ENCODE measurements around the gene UNC5C.

Gene UNC5C

DNA sequence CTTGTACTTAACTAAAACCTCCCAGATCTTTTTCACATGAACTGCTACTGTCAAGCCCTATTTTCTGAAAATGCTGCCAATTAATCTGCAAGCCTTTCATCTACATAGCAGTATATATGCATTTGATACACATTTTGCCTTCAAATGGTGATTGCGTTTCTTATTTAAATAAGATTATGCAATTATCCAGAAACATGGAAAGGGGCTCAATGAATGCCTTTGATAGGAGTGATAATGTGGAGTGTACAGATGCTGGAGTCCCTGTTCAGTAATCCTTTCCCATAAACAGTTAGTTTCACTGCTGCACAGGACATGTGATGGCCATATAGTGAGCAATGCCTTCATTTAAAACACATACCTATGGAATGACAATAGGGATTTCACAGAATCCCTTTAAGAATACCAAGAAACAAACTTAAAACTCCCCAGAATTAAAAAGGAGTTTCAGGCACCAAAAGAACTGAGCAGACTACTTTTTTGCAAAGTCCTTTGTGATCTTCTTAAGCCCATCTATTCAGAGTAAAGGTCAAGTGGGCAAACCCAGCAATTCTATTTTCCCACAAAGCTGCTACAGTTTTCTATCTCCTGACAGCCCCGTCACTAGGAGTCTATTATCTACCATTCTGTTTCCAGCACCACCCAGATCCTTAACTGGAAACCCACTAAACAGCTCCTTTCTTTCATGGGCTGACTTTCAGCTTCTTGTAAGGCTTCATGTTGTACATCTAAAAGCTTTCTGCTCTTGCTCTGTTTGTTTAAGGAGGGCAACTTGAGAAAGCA, 120.3 kb downstream of the UNC5C start:
- no peak for DNase-seq (ENCODE audit: low spot score in 2 of 2)

DNA sequence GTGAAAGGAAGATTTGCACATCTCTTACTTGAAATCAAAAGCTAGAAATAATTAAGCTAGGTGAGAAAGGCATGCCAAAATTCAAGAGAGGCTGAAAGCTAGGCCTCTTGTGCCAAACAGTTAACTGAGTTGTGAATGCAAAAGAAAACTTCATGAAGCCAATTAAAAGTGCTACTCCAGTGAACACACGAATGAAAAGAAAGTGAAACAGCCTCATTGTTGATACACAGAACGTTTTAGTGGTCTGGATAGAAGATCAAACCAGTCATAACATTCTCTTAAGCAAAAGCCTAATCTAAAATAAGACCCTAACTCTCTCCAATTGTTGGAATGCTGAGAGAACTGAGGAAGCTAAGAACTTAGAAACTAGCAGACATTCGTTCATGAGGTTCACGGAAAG, 122.3 kb downstream of the UNC5C start:
- no peaks in the 10 kb centered on the region for H3K27me3 Mint-ChIP-seq
- ATAC-seq (replicated peaks; ENCODE audit: extremely low read depth, poor library complexity, severe bottlenecking) (no peak), DNase-seq (ENCODE audit: low spot score in 2 of 2) (no peak)
- H3K4me1 Mint-ChIP-seq = no peaks in the 10 kb centered on the region
- no peak overlapping the region for H3K4me3 Mint-ChIP-seq
- no peak overlapping the region for H3K27ac Mint-ChIP-seq (ENCODE audit: low read depth)
- peaks cover 19% of the 10 kb centered on the region for H3K9me3 Mint-ChIP-seq
- no peaks in the 10 kb centered on the region for H3K36me3 Mint-ChIP-seq (ENCODE audit: insufficient read depth)

More for the DNA sequence above, 120.3 kb downstream of the UNC5C start:
- Mint-ChIP-seq H3K27ac (ENCODE audit: low read depth) (no peak overlapping the region), H3K9me3 (peaks cover 12% of the 10 kb centered on the region), H3K27me3 (no peaks in the 10 kb centered on the region), H3K4me1 (no peaks in the 10 kb centered on the region), H3K4me3 (no peak overlapping the region), H3K36me3 (ENCODE audit: insufficient read depth) (no peaks in the 10 kb centered on the region)
- ATAC-seq (replicated peaks; ENCODE audit: extremely low read depth, poor library complexity, severe bottlenecking) = no peak

DNA sequence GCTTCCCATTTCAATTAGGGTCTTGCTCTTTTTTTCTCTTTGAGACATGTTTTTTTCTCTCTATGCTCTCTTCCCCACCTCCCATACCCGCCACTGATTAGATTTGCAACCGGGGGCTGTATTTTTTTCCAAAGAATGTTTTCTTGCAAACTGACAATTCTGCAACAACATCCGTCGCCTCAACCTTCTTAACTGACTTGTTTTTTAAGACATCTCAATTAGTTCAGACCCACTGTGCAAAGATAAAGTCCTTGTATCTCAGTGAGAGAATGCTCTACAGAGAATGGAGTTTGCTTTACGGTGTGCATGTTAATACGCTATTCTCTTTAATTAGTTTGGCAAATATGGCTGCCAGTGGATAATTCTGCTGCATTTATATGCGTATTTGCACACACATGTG, 126.3 kb downstream of the UNC5C start:
- H3K27me3 Mint-ChIP-seq = no peaks in the 10 kb centered on the region
- DNase-seq (ENCODE audit: low spot score in 2 of 2) (no peak), ATAC-seq (replicated peaks; ENCODE audit: extremely low read depth, poor library complexity, severe bottlenecking) (no peak)
- H3K4me1 Mint-ChIP-seq = no peaks in the 10 kb centered on the region
- peaks cover 10% of the 10 kb centered on the region for H3K9me3 Mint-ChIP-seq
- no peak overlapping the region for H3K4me3 Mint-ChIP-seq
- no peaks in the 10 kb centered on the region for H3K36me3 Mint-ChIP-seq (ENCODE audit: insufficient read depth)
- no peak overlapping the region for H3K27ac Mint-ChIP-seq (ENCODE audit: low read depth)

DNA sequence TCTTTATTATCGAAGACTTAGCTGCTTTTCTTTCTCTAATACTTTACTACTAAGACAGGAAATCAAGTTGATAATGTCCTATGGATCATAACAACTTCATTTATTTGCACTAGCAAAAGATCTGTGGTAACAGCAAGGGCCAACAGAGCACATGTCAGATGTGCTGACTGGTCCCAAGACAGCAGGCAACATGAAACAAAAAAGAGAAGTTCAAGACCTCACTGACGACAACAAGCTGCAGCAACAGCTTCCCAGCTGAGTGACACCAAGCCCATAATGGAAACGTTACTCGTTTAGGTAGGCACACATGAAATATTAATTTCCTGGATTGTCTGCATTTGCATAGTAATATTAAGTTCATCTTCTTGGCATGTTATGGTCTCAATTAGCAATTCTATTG, 126.9 kb downstream of the UNC5C start:
- H3K4me1 Mint-ChIP-seq = no peaks in the 10 kb centered on the region
- H3K36me3 Mint-ChIP-seq (ENCODE audit: insufficient read depth) = no peaks in the 10 kb centered on the region
- DNase-seq (ENCODE audit: low spot score in 2 of 2) (no peak), ATAC-seq (replicated peaks; ENCODE audit: extremely low read depth, poor library complexity, severe bottlenecking) (no peak)
- no peak overlapping the region for H3K4me3 Mint-ChIP-seq
- no peak overlapping the region for H3K27ac Mint-ChIP-seq (ENCODE audit: low read depth)
- H3K9me3 Mint-ChIP-seq = peaks cover 10% of the 10 kb centered on the region
- H3K27me3 Mint-ChIP-seq = no peaks in the 10 kb centered on the region

DNA sequence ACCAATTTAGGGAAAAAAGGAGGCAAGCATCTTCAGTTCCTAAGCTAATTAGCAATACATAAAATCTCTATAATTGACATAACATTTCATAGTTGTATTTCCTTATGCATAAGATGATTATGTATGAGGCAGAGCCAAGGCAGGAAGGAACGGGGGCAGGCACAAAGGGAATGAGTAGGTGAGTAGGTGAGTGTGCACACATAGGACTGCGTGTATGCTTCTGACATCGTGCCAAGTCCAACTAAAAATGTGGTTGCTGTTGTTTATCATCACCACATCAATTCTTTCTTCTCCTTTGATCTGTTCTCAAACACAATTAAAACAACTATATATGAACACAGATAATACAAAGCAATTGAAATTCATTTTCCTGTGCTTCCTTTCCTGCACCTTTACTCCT, 131.2 kb downstream of the UNC5C start:
- Mint-ChIP-seq H3K36me3 (ENCODE audit: insufficient read depth) (no peaks in the 10 kb centered on the region), H3K9me3 (peaks cover 12% of the 10 kb centered on the region), H3K4me3 (no peak overlapping the region), H3K27ac (ENCODE audit: low read depth) (no peak overlapping the region), H3K27me3 (no peaks in the 10 kb centered on the region), H3K4me1 (no peaks in the 10 kb centered on the region)
- DNase-seq (ENCODE audit: low spot score in 2 of 2) = no peak
- no peak for ATAC-seq (replicated peaks; ENCODE audit: extremely low read depth, poor library complexity, severe bottlenecking)

DNA sequence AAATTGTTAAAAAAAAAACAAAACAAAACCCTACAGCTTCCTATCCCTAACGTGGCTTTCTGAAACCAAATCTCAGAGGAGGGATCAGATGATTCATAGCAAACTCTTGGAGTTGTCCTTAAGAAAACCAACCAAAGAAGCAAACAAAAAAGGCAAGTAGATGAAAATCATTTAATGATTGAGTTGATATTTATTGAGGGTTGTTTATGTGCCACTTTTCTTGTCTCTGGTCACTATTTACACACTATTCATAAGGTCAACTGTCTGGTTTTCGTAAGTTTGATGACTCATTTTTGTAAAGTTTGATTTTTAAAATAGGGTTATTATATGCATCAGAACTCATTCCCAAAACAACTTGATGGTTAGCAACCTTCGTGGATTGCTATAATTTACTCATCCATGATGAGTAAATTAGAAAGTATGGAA, 133.4 kb downstream of the UNC5C start:
- no peaks in the 10 kb centered on the region for H3K27me3 Mint-ChIP-seq
- H3K4me3 Mint-ChIP-seq = no peak overlapping the region
- H3K9me3 Mint-ChIP-seq = peaks cover 9% of the 10 kb centered on the region
- H3K36me3 Mint-ChIP-seq (ENCODE audit: insufficient read depth) = no peaks in the 10 kb centered on the region
- ATAC-seq (replicated peaks; ENCODE audit: extremely low read depth, poor library complexity, severe bottlenecking) (no peak), DNase-seq (ENCODE audit: low spot score in 2 of 2) (no peak)
- H3K27ac Mint-ChIP-seq (ENCODE audit: low read depth) = no peak overlapping the region
- H3K4me1 Mint-ChIP-seq = no peaks in the 10 kb centered on the region

DNA sequence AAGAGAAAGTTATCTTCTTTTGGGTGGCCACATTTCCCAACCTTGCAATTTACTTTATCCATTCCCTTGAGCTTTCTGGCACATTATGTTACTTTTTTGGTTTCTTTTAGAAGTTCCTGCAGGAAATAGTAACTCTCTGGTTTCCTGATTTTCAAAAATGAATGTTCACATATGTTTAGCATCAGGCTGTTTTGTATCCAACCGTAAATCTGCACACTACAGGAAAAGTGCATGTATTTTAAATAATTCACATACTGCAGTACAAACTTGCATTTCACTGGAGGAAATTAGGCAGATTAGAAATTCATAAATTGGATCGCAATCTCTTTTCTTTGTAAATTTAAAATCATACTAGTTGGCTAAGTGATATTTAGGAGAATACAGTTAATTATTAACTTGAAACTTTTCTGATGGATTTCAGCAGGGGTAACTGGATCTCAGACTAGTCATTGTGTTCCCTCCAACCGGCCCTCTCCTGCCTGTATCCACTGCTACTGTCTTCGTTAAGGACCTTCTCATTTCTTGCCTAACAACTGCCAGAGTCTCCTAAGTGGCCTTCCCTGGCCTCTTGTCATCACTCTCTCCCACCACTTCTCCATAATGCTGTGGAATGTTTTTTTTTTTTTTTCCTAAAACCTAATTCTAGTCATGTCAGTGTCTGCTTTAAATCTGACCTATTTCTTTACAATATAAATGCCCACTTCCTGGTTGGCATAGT, 137.2 kb downstream of the UNC5C start:
- Mint-ChIP-seq H3K9me3 (peaks cover 5% of the 10 kb centered on the region), H3K27me3 (no peaks in the 10 kb centered on the region), H3K4me3 (no peak overlapping the region), H3K4me1 (no peaks in the 10 kb centered on the region), H3K27ac (ENCODE audit: low read depth) (no peak overlapping the region), H3K36me3 (ENCODE audit: insufficient read depth) (no peaks in the 10 kb centered on the region)
- ATAC-seq (replicated peaks; ENCODE audit: extremely low read depth, poor library complexity, severe bottlenecking) (no peak), DNase-seq (ENCODE audit: low spot score in 2 of 2) (no peak)

DNA sequence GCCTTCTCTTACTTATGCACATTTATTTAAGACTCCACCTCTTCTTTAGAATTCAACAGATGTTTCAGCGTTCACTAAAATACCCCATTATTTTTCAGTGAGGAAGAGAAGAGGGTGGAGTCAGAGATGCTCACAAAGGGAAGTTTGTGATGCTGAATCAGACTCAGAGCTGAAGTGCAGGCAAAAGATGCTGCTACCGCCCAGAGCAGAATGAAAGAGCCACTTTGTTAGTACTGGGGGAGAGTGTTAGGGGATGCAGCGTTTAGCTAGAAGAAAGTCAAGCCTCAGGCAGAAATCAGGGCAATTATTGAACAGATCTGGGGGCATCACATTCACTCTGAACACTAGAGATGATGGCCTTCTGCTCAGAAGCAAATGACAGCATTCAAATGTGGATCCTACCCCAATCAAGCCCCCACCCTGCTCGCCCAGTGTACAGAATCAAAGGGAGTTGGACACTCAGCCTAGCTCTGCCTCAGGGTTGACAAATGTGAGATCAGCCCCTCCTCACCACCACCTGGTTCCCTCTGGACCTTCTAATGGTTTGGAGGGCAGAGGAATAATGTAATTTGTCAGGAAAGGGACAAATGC, 138.3 kb downstream of the UNC5C start:
- no peaks in the 10 kb centered on the region for H3K4me1 Mint-ChIP-seq
- H3K4me3 Mint-ChIP-seq = no peak overlapping the region
- no peak for ATAC-seq (replicated peaks; ENCODE audit: extremely low read depth, poor library complexity, severe bottlenecking)
- no peak overlapping the region for H3K27ac Mint-ChIP-seq (ENCODE audit: low read depth)
- H3K27me3 Mint-ChIP-seq = no peaks in the 10 kb centered on the region
- H3K9me3 Mint-ChIP-seq = peaks cover 5% of the 10 kb centered on the region
- DNase-seq (ENCODE audit: low spot score in 2 of 2) = no peak
- H3K36me3 Mint-ChIP-seq (ENCODE audit: insufficient read depth) = no peaks in the 10 kb centered on the region

DNA sequence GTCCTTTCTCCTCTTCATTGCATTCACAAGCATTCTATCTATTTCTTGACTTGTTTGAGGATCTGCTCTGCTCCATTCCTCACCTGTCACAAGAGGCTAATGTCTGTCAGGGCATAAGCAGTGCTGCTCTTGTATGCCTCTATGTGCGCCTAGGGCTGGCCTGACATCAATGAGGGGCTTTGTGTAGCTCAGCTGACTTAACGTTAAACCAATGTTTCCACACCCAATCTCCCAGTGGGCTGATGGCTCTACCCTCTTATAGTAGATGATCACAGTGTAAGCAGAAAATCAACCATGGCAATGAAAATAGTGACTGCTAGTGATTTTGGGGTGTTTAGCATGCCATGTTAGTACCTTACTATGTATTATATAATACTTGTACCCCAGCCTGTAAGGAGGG, 139.0 kb downstream of the UNC5C start:
- Mint-ChIP-seq H3K4me1 (no peaks in the 10 kb centered on the region), H3K36me3 (ENCODE audit: insufficient read depth) (no peaks in the 10 kb centered on the region), H3K4me3 (no peak overlapping the region), H3K27ac (ENCODE audit: low read depth) (no peak overlapping the region), H3K27me3 (no peaks in the 10 kb centered on the region), H3K9me3 (peaks cover 5% of the 10 kb centered on the region)
- no peak for ATAC-seq (replicated peaks; ENCODE audit: extremely low read depth, poor library complexity, severe bottlenecking)
- DNase-seq (ENCODE audit: low spot score in 2 of 2) = no peak

DNA sequence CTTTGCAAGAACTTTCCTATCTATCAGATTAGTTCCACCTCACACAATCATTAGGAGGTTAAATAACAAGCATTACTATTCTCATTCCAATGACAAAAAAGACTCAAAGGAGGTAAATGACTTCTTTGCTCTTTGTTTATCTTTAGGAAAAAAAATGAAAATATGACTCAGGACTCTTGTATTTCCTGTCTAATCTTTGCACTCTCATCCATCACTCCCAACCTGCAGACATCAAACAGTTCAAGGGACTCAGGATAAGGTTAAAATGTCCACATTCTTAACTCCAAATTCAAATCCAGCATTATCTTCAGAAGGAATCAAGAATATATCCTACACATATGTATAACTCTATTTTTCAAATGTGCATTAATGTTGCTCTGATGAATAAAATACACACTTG, 139.6 kb downstream of the UNC5C start:
- no peaks in the 10 kb centered on the region for H3K27me3 Mint-ChIP-seq
- no peaks in the 10 kb centered on the region for H3K4me1 Mint-ChIP-seq
- H3K9me3 Mint-ChIP-seq = peaks cover 5% of the 10 kb centered on the region
- ATAC-seq (replicated peaks; ENCODE audit: extremely low read depth, poor library complexity, severe bottlenecking) (no peak), DNase-seq (ENCODE audit: low spot score in 2 of 2) (no peak)
- H3K4me3 Mint-ChIP-seq = no peak overlapping the region
- H3K36me3 Mint-ChIP-seq (ENCODE audit: insufficient read depth) = no peaks in the 10 kb centered on the region
- no peak overlapping the region for H3K27ac Mint-ChIP-seq (ENCODE audit: low read depth)

DNA sequence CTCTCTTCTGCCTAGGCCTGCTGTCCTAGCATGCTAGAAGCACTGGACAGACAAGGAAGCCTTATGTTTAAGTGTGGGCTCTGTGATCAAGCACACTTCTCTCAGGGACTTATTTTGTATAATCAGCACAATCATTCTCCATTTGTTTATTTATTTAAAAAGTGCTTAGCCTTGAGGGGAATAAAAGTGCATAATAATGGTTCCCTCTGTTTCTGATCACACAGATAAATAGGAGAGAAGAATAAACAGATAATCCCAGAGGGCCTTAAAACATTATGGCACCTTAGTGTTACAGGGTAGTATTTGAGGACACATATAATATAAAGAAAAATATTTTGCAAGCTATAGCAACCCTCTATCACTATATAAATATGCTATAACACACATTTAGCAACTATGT, 146.5 kb downstream of the UNC5C start:
- ATAC-seq (replicated peaks; ENCODE audit: extremely low read depth, poor library complexity, severe bottlenecking) = no peak
- no peaks in the 10 kb centered on the region for H3K4me1 Mint-ChIP-seq
- H3K4me3 Mint-ChIP-seq = no peak overlapping the region
- peaks cover 16% of the 10 kb centered on the region for H3K9me3 Mint-ChIP-seq
- H3K36me3 Mint-ChIP-seq (ENCODE audit: insufficient read depth) = no peaks in the 10 kb centered on the region
- no peak overlapping the region for H3K27ac Mint-ChIP-seq (ENCODE audit: low read depth)
- H3K27me3 Mint-ChIP-seq = no peaks in the 10 kb centered on the region
- no peak for DNase-seq (ENCODE audit: low spot score in 2 of 2)

DNA sequence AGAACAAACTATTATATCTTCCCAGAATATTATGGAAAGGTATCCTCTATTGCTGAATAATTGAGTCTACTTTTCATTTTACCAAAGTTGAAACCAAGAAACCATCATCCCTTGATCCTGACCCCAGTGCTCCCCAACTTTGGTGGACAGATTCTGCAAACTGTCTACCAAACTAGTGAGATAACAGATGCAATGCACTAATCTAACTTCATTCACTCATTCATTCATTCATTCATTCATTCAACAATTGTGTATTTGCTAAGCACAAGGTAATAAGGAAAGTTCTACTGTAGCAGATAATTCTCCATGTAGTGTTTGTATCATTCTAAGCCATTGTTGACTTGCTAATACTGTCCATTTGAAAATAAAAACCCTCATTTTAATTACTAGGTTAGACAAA, 150.6 kb downstream of the UNC5C start:
- Mint-ChIP-seq H3K9me3 (peaks cover 16% of the 10 kb centered on the region), H3K27ac (ENCODE audit: low read depth) (no peak overlapping the region), H3K4me3 (no peak overlapping the region), H3K4me1 (no peaks in the 10 kb centered on the region), H3K27me3 (no peaks in the 10 kb centered on the region), H3K36me3 (ENCODE audit: insufficient read depth) (no peaks in the 10 kb centered on the region)
- no peak for DNase-seq (ENCODE audit: low spot score in 2 of 2)
- ATAC-seq (replicated peaks; ENCODE audit: extremely low read depth, poor library complexity, severe bottlenecking) = no peak

DNA sequence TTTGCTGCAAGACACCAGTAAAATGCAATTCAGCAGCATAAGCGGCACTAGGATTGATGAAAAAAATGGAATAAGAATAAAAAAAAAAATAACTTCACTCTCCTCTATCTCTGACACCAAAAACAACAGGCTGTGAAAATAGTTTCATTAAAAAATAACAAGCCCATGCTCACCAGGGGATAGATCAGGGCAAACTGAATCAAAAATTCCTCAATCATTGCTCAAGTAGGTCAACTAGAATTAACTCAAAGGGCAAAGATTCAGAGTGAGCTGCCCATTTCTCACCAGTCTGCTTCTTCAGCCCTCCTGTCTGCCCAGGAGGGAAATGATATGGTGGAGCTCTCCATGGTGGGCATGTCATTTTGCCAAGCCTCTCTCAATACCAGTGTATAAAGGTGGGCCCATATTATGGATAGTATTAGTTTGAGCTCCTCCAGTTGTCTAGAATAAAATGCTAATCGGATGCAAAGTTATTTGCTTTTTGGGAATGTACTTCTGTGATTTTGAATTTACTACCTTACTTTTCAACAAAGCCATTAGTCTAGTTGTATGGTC, 153.9 kb downstream of the UNC5C start:
- Mint-ChIP-seq H3K27ac (ENCODE audit: low read depth) (no peak overlapping the region), H3K4me3 (no peak overlapping the region), H3K9me3 (peaks cover 6% of the 10 kb centered on the region), H3K4me1 (no peaks in the 10 kb centered on the region), H3K36me3 (ENCODE audit: insufficient read depth) (no peaks in the 10 kb centered on the region), H3K27me3 (no peaks in the 10 kb centered on the region)
- DNase-seq (ENCODE audit: low spot score in 2 of 2) (no peak), ATAC-seq (replicated peaks; ENCODE audit: extremely low read depth, poor library complexity, severe bottlenecking) (no peak)
